Activated CD4-positive, alpha-beta T cell treated with anti-CD3 and anti-CD28 coated beads, Interleukin-2, amount 50 U/mL, for 24 hours (primary cell): ENCODE measurements around the gene NOD1.
"Not testable (repeated sequence)": the region's sequence is repeated elsewhere in the genome, so short reads cannot be mapped to it uniquely, and the experiment has no call there.

Experiments used
- DNase-seq, 2 donors: peaks; one replicate each; pipeline ENCODE4 v3.0.0-alpha.2; 2020; ENCODE audit warnings: low read depth in 1 of 2, low spot score in 1 of 2

Gene NOD1, protein sequence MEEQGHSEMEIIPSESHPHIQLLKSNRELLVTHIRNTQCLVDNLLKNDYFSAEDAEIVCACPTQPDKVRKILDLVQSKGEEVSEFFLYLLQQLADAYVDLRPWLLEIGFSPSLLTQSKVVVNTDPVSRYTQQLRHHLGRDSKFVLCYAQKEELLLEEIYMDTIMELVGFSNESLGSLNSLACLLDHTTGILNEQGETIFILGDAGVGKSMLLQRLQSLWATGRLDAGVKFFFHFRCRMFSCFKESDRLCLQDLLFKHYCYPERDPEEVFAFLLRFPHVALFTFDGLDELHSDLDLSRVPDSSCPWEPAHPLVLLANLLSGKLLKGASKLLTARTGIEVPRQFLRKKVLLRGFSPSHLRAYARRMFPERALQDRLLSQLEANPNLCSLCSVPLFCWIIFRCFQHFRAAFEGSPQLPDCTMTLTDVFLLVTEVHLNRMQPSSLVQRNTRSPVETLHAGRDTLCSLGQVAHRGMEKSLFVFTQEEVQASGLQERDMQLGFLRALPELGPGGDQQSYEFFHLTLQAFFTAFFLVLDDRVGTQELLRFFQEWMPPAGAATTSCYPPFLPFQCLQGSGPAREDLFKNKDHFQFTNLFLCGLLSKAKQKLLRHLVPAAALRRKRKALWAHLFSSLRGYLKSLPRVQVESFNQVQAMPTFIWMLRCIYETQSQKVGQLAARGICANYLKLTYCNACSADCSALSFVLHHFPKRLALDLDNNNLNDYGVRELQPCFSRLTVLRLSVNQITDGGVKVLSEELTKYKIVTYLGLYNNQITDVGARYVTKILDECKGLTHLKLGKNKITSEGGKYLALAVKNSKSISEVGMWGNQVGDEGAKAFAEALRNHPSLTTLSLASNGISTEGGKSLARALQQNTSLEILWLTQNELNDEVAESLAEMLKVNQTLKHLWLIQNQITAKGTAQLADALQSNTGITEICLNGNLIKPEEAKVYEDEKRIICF

DNA sequence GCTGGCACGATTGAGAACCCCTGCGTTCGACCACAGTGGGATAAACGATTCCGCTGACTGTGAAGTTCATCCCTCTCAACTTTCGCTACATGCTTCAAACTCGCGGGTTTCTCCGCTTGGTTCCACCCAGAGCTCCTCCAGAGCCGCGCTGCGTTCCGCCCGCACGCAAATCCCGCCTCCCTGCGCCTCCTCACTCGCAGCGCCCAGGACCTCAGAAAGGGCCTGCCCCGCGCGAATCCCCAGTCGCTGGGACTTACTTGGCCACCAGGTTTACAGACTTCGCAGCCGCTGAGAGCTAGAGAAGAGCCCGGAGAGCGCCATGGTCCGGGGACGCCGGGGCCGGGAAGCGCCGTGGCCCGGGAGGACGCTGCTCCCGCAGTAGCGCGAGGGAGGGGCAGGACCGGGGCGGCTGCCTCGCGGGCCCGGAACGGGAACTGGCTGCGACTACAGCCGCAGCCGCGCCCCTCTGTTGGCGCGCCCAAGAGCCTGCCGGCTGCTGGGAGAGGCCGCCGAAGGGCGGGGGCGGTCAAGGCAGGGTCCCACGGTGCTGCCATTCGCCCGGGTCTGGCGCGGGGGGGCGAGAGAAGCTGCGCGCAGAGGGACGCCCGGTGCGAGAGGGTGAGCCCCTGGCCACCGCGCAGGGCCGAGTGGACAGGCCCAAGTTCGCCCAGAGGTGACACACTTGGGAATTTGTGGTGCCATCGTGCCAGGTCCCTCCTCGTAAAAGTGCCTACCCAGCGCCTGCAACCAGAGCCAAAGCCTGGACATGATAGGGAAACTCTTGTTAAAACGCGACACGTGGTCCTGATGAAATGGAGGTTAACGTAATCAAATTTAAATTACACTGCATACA lies at the start of gene NOD1:
Gene NOD1, minus strand, starts transcription at position 436 of the 853 bp plus-strand sequence. CDS start 21,863 bp downstream, outside the sequence.
- DNase-seq = peak; percentile 38

DNA sequence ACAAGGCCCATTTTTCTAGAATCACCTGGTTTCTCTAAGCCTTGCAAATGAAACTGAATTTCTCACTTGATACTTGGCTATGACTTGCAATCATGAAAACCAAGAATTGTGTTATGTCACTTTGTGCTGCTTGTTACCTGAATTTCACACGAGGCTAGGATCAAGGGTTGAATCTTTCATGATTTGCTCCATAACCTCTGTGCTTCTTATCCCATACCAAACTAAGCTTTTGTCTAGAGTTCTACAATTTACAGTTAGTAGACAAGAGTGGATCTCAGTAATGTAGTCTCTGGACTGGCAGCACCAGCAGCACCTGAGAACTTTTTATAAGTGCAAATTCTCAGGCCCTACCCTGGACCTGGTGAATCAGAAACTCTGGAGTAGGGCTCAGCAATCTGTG lies 48.7 kb upstream of the NOD1 start:
- DNase-seq = not testable (repeated sequence)

DNA sequence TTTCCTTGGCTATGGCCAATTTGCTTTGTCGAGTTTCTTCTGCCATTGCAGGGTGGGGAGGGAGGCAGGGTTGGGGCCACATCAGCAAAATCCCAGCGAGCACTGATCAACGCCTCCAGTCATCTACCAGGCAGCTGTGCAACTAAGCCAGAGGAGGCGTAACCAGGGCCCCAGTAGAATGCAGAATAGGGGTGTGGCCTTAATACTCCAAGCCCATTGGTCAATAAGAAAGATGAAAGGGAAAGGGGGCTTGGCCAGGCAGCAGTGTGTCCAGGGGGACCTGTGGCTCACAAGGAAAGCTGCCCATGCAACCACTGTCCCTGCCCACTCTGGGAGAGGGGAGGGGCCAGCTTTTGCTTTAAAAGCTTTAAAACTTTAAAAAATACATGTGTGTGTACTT lies 47.6 kb upstream of the NOD1 start:
- DNase-seq = no peak

DNA sequence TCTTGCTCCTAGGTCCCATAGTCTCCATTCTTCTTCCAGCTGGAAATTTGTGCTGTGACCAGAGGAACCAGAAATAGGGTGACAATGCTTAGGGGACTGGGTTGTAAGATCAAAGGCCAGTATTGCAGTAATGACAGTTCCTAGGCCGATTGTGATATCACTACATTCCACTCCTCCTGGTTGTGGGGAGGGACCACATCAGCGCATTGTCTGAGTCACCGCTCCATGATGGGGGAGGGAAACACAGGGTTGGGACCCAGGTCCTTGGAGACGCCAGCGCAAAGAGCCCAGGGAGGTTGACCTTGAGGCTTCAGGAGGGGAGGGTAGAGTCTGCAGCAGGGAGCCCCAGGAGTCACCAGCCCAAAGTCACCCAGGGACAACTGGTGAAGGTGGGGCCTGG lies 46.8 kb upstream of the NOD1 start:
- no peak for DNase-seq

DNA sequence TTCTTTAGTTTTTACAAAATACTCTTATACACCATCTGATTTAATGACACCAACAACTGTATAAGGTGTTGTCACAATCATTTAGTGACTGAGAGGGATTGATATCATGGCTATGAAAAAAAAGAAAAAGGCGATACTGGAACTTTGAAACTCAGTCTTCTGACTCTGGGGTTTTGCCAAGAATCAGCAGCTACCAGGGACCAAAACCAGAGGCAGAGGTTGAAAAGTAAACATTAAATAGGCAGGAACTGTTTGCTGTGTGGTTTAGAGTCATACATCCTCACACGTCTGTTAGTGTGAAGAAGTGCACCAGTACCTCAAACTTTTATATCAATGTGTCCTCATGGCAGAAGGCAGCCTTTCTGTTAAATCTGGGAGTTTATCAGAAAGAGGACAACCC lies 46.0 kb upstream of the NOD1 start:
- no peak for DNase-seq

DNA sequence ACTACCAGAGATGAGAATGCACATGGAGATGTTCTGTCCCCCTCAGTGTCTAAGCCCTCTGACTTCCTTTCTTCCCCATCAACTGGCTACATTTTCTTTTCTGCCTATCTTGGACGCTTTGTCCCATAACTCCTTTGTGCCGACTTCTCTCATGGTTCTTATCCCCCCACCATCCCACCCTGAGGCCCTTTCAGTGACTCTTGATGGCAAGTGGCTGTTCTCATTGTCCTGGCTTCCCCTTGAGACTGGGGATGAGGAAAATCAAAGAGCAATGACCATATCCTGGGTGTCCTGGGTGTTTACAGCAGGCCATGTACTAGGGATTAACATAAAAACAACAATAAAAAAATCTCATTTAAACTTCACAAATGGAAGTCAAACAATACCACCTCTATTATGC lies 44.9 kb upstream of the NOD1 start:
- DNase-seq = no peak

DNA sequence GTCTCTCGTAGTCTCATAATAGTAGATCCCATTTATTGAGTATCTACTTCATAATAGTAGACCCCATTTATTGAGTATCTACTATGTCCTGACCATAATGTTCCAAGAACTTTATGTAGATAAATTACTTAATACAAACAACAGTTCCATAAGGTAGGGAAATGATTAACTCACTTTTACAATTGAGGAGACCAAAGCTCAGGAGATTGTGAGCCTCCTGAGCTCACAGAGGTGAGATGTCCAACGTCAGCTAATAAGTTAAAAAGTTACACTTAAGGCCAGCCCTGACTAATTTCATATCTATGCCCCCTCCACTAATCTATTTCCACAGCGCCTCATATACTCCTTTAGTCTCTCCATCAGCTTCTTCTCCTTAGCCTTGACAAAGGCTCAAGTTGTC lies 43.6 kb upstream of the NOD1 start:
- DNase-seq = no peak

DNA sequence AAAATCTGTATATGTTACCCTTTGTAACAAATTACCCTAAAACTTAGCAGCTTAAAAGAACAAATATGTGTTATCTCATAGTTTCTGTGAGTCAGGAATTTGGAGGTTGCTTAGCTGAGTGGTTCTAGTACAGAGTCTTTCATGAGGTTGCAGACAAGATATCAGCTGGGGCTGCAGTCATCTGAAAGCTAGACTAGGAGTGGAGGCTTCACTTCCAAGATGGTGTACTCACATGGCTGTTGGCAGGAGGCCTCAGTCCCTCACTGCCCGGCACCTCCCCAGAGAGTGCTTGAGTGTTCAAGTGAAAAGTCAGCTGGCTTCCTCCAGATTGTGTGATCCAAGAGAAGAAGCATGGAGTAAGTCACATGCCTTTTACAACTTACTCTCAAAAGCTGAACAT lies 42.9 kb upstream of the NOD1 start:
- no peak for DNase-seq

DNA sequence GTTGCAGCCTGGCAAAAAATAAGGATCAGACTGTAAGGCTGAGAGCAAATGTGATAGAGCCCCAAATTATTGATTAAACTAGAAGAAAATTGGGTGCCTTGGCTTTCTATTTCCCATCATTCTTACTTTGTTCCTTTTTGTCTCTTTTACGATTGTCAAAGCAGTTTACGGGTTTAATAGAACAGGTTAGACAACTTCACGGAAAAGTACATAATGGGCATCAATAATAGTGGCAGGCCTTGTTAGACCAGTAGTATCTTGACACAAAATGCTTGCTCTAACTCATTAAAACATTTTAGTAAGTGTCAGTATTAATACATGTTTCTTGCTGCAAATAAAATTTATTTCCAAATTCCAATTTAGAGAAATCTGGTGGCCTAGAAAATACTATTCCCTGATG lies 40.5 kb upstream of the NOD1 start:
- DNase-seq = no peak

DNA sequence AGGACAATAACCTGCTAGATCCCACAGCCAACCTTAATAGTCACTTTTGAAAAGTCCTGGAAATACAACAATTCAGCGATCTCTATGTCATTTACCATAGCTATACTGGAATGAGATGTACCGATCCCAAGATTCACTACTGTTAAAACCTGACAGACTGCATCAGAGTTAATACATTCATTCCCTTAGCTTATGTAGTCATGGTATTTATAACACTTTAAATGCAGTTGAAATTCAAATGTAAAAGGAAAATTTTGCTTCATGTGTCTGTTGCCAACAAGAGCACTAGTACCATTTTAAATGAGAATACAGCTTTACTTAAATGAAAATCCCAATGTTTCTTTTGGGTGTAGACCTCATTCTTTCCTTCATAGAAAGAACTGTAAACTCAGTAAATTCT lies 37.2 kb upstream of the NOD1 start:
- DNase-seq = no peak

DNA sequence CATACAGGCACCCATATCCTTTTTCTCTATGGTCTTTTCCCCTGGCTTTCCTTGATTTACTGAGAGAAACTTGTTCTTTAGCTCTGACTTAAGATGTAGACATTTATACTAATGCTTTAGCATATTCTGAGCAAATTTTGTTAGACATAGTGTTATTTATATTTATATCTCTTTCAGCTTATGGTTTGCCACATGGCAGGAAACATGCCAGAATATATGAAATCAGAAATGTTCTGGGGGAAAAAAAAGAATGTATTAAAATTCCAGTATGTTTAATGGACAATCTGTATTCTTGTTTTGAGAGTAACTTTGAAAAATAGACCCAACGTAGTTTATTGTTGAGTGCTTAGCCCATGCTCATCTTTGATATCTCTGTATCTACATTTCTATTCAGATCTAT lies 36.2 kb upstream of the NOD1 start:
- no peak for DNase-seq

DNA sequence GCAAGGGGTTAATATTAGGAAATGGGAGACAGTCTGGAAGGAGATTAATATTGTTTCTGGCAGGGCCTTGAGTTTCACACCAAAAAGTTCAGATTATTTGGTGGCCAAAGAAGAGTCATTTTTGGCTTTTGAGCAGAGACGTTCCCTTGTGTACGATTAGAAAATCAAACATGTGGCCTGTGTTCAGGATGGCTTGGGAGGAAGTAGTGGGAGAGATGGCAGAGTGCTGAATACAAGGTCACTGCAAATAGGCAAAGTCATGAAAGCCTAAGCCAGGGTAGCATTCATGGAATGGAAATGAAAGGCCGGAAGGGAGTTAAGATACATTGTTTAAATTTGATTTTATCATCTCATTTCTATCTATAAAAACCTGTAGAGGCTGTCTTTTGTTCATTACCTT lies 35.6 kb upstream of the NOD1 start:
- DNase-seq = no peak

DNA sequence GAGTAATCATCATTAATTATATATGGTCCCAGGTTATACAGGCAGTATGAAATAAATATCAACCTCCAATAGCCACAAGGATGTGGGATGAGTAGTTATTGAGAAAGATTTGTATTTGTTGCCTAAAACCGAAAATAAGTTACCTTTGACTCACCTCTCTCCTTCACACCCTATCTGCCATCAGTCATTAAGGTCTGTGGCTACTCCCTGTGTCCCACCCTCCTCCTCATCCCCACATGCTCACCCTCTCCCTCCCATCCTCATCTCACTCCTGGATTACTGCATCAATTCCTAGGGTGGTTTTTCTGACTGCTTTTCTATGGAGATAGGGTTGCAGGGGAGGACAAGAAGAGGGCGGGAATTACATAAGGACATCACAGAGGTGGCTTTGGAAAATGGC lies 35.2 kb upstream of the NOD1 start:
- no peak for DNase-seq

DNA sequence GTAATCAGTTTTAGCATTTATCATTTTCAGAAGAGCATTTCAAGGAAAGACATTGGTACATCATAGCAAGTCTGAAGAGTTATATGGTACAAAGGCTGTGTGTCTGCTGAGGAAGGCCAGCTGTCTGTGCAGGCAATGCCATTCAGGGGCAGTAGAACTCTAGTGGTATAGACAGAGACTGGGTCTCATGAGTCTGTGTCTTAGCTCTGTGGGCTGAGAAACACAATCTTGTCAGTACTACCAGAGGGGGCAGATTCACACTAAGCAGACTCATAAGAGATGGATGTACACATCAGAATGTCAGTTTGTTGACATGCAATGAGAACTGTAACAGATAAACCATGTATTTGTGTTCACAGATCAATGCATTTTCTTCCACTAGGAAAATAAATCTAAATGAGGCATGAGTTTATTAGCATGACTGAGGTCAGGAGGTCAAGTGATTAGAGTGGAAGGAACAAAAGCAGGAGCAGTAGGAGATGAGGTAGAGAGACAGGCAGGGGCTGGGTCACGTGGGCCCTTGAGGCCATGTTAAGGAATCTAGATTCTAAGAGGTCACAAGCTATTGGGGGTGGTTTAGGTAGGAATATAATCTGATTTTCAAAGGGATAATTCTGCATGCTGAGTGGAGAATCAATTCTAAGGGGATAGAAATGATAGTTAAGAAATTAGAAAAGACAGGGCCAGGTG lies 33.5 kb upstream of the NOD1 start:
- DNase-seq = no peak

DNA sequence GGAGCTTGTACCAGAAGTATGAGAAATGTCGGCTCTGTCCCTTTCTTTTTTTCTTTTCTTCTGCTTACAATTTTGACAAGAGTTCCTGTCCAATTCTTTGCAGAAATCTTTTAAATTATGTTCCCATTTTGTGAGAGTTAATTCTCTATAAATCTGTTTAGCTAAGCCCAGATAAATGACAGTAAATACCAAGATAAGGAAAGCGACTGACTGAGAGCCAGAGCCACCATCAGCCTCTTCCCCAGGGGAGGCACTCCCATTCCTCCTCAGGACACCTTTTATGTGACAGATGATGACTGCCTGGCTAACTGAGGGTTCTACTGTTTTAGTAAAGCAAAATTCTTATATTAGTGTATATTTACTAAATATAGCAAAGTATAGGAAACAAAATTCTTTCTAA lies 32.9 kb upstream of the NOD1 start:
- DNase-seq = no peak

DNA sequence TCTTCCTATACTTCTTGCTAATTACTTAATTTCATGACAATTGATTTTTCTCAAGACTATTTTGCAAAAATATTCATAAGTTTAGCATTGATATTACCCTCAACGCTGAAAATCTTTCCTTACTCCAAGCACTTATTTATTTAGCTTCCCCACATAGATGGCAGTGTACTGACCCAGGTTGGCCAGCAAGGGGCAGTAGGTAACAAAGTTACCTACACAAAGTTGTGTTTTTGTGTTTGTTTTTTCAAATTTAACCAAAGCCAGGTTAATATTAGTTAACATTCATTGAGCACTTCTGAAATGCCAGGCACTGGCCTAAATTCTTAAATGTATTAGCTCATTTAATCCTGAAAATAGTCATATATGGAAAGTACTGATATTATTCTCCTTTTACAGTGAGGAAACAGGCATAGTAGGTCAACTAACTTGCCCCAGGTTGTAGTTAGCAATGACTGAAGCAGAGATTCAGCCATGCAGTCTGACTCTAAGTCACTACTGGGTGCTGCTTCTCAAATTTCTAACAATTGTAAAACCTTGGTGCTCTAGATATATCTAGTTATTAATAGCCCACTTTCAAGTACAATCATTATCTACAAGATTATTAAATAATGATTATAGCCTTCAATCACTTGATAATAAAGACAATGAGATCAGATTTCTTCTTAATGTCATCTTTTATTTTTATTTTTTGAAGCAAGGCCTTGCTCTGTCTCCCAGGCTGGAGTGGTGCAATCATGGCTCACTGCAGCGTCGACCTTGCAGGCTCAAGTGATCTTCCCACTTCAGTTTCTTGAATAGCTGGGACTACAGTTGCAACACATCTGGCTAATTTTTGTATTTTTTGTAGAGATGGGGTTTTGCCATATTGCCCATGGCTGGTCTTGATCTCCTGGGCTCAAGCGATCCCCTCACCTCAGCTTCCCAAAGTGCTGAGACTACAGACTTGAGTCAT lies 31.8 kb upstream of the NOD1 start:
- peak in 1 of 2 donors; percentile 7 for DNase-seq

DNA sequence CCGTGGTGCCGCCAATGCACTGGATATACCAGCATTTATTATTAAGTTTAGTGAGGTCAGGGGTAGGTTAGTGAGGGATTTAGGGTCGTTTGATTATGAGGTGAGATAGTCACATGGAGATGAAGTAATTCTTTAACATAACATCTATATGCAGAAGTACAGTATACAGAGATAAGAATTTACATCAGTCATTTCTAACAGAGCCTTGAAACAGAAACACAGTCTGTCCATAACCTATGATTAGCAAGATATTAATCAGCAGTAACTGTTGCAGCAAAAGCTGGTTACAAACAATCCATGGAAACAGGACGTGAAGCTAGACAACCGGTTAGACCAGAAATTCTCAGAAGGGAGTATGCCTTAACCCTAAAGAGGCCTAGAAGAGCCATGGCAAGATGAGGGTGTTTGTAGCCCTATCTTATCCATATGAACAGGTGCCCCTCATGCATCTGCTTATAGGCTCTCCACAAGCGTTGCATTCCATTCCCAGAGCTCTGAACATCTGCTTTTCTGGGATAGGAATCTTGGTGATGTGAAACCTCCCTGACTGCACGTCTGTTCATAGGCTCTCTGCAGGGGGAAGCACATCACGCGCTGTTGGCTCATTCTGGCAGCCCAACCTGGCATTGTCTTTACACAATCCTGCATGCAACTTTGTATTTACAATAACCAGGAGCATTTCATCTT lies 30.7 kb upstream of the NOD1 start:
- DNase-seq = not testable (repeated sequence)

DNA sequence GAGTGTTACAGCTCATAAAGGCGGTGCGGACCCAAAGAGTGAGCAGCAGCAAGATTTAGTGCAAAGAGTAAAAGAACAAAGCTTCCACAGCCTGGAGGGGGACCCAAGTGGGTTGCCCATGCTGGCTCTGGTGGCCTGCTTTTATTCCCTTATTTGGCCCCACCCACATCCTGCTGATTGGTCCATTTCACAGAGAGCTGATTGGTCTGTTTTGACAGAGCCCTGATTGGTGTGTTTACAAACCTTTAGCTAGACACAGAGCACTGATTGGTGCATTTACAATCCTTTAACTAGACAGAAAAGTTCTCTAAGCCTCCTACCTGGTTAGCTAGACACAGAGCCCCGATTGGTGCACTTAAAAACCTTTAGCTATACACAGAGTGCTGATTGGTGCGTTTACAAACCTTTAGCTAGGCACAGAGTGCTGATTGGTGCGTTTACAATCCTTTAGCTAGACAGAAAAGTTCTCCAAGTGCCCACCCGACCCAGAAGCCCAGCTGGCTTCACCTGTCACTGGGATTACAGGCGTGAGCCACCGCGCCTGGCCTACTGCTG lies 28.8 kb upstream of the NOD1 start:
- not testable (repeated sequence) for DNase-seq
